ENCODE measurements around the gene CTU2.

The CTU2 gene

DNA sequence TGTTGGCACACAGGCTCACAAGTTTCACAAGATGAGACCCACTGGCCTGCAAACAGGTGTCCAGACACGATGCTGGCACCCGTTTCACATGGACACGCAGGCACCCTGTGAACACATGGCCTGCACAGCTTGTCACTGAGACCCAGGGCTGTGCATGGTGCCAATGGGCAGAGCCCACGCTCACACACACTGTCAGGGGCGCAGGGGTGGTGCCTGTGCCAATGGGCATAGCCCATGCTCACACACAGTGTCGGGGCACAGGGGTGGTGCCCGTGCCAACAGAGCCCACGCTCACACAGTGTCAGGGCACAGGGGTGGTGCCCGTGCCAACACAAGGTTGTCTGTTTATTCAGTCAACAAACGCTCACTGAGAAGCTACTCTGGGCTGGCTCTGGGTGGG lies 29.3 kb downstream of the CTU2 start:
- H3K36me3 ChIP-seq (ENCODE audit: control insufficient read depth in 5 of 5, insufficient read depth in 5 of 5, low read length in 5 of 5), result peaks cover 0 to 93% (median 84%) of the 10 kb centered on the region in 5 donors
- H3K9ac ChIP-seq (ENCODE audit: low read length in 5 of 5), result no peak overlapping the region
- no peak overlapping the region for H3K4me3 ChIP-seq (ENCODE audit: low read depth in 1 of 5, low read length in 5 of 5)
- no peak overlapping the region for H3K27ac ChIP-seq (ENCODE audit: low read depth, low read length)
- no peaks in the 10 kb centered on the region for H3K9me3 ChIP-seq (ENCODE audit: control insufficient read depth in 5 of 5, low read length in 5 of 5)
- H3K4me1 ChIP-seq (ENCODE audit: control insufficient read depth in 5 of 5, insufficient read depth in 5 of 5, low read length in 5 of 5), result peaks cover 0 to 5% (median 2%) of the 10 kb centered on the region in 5 donors
- no peaks in the 10 kb centered on the region for H3K27me3 ChIP-seq (ENCODE audit: control insufficient read depth in 5 of 5, insufficient read depth in 4 of 5, low read length in 5 of 5)

- Histone ChIP-seq H3K27me3 (ENCODE audit: control insufficient read depth in 5 of 5, insufficient read depth in 4 of 5, low read length in 5 of 5) (no peaks in the 10 kb centered on the region), H3K36me3 (ENCODE audit: control insufficient read depth in 5 of 5, insufficient read depth in 5 of 5, low read length in 5 of 5) (peaks cover 0 to 93% (median 84%) of the 10 kb centered on the region in 5 donors), H3K9ac (ENCODE audit: low read length in 5 of 5) (no peak overlapping the region), H3K9me3 (ENCODE audit: control insufficient read depth in 5 of 5, low read length in 5 of 5) (no peaks in the 10 kb centered on the region), H3K4me1 (ENCODE audit: control insufficient read depth in 5 of 5, insufficient read depth in 5 of 5, low read length in 5 of 5) (peaks cover 0 to 5% (median 2%) of the 10 kb centered on the region in 5 donors), H3K4me3 (ENCODE audit: low read depth in 1 of 5, low read length in 5 of 5) (no peak overlapping the region), H3K27ac (ENCODE audit: low read depth, low read length) (no peak overlapping the region)
These were observed 29.8 kb downstream of the CTU2 start for GRCh38 chr16:88736088-88736487.

GRCh38 chr16:88736496-88736895 lies 30.2 kb downstream of the CTU2 start:
- no peak overlapping the region for H3K9ac ChIP-seq (ENCODE audit: low read length in 5 of 5)
- no peak overlapping the region for H3K27ac ChIP-seq (ENCODE audit: low read depth, low read length)
- peaks cover 0 to 93% (median 84%) of the 10 kb centered on the region in 5 donors for H3K36me3 ChIP-seq (ENCODE audit: control insufficient read depth in 5 of 5, insufficient read depth in 5 of 5, low read length in 5 of 5)

GRCh38 chr16:88737298-88738150 lies 31.2 kb downstream of the CTU2 start:
- Histone ChIP-seq H3K4me1 (ENCODE audit: control insufficient read depth in 5 of 5, insufficient read depth in 5 of 5, low read length in 5 of 5) (peaks cover 0 to 5% (median 2%) of the 10 kb centered on the region in 5 donors), H3K27ac (ENCODE audit: low read depth, low read length) (no peak overlapping the region), H3K4me3 (ENCODE audit: low read depth in 1 of 5, low read length in 5 of 5) (no peak overlapping the region), H3K9ac (ENCODE audit: low read length in 5 of 5) (no peak overlapping the region), H3K9me3 (ENCODE audit: control insufficient read depth in 5 of 5, low read length in 5 of 5) (no peaks in the 10 kb centered on the region), H3K36me3 (ENCODE audit: control insufficient read depth in 5 of 5, insufficient read depth in 5 of 5, low read length in 5 of 5) (peaks cover 0 to 94% (median 83%) of the 10 kb centered on the region in 5 donors), H3K27me3 (ENCODE audit: control insufficient read depth in 5 of 5, insufficient read depth in 4 of 5, low read length in 5 of 5) (no peaks in the 10 kb centered on the region)

More at GRCh38 chr16:88736496-88736895, 30.2 kb downstream of the CTU2 start:
- Histone ChIP-seq H3K9me3 (ENCODE audit: control insufficient read depth in 5 of 5, low read length in 5 of 5) (no peaks in the 10 kb centered on the region), H3K27me3 (ENCODE audit: control insufficient read depth in 5 of 5, insufficient read depth in 4 of 5, low read length in 5 of 5) (no peaks in the 10 kb centered on the region), H3K4me3 (ENCODE audit: low read depth in 1 of 5, low read length in 5 of 5) (no peak overlapping the region), H3K4me1 (ENCODE audit: control insufficient read depth in 5 of 5, insufficient read depth in 5 of 5, low read length in 5 of 5) (peaks cover 0 to 5% (median 2%) of the 10 kb centered on the region in 5 donors)

GRCh38 chr16:88738151-88739084 lies 32.1 kb downstream of the CTU2 start:
- Histone ChIP-seq H3K4me3 (ENCODE audit: low read depth in 1 of 5, low read length in 5 of 5) (no peak overlapping the region), H3K36me3 (ENCODE audit: control insufficient read depth in 5 of 5, insufficient read depth in 5 of 5, low read length in 5 of 5) (peaks cover 0 to 93% (median 78%) of the 10 kb centered on the region in 5 donors), H3K27ac (ENCODE audit: low read depth, low read length) (no peak overlapping the region), H3K4me1 (ENCODE audit: control insufficient read depth in 5 of 5, insufficient read depth in 5 of 5, low read length in 5 of 5) (peaks cover 0 to 5% (median 2%) of the 10 kb centered on the region in 5 donors), H3K9me3 (ENCODE audit: control insufficient read depth in 5 of 5, low read length in 5 of 5) (no peaks in the 10 kb centered on the region), H3K27me3 (ENCODE audit: control insufficient read depth in 5 of 5, insufficient read depth in 4 of 5, low read length in 5 of 5) (no peaks in the 10 kb centered on the region), H3K9ac (ENCODE audit: low read length in 5 of 5) (no peak overlapping the region)

DNA sequence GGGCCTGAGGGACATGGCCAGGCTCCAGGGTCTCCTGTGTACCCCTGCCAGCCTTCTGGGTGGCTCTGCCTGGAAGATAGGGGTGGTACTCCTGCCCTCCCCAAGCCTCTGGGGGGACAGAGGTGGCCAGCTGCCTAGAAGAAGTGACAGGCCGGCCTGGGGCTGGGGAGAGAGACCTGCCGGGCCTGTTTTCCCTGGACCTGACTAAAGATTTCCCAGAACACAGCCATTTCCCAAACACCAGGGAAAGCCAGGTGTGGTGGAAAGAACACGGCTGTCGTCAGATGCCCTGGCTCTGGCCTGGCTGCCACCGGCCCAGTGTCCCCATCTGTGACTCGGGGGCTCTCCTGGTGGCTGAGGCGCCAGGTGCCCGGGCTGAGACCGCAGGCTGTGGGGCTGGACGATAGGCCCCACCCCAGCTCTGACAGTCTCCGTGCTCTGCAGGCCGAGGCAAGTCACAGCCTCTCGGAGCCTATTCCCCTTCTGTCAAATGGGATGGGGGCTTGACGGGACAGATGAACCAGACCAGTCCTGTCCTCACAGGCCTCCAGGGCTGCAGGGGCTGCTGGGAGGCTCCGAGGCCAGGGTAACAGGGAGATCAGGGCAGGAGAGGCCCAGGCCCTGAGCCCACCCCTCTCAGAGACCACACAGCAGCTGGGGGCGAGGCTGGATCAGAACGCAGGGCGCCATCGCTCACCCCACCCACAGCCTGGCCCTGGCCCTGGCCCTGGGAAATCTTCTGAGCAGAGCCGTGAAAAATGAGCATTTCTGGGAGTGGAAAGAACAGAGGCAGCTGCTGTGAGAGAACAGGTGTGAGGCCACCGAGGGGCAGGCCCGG lies 33.1 kb downstream of the CTU2 start:
- Histone ChIP-seq H3K4me3 (ENCODE audit: low read depth in 1 of 5, low read length in 5 of 5) (no peak overlapping the region), H3K27ac (ENCODE audit: low read depth, low read length) (no peak overlapping the region), H3K36me3 (ENCODE audit: control insufficient read depth in 5 of 5, insufficient read depth in 5 of 5, low read length in 5 of 5) (peaks cover 0 to 84% (median 68%) of the 10 kb centered on the region in 5 donors), H3K27me3 (ENCODE audit: control insufficient read depth in 5 of 5, insufficient read depth in 4 of 5, low read length in 5 of 5) (no peaks in the 10 kb centered on the region), H3K9me3 (ENCODE audit: control insufficient read depth in 5 of 5, low read length in 5 of 5) (no peaks in the 10 kb centered on the region), H3K9ac (ENCODE audit: low read length in 5 of 5) (no peak overlapping the region), H3K4me1 (ENCODE audit: control insufficient read depth in 5 of 5, insufficient read depth in 5 of 5, low read length in 5 of 5) (peaks cover 2 to 14% (median 12%) of the 10 kb centered on the region in 5 donors)

DNA sequence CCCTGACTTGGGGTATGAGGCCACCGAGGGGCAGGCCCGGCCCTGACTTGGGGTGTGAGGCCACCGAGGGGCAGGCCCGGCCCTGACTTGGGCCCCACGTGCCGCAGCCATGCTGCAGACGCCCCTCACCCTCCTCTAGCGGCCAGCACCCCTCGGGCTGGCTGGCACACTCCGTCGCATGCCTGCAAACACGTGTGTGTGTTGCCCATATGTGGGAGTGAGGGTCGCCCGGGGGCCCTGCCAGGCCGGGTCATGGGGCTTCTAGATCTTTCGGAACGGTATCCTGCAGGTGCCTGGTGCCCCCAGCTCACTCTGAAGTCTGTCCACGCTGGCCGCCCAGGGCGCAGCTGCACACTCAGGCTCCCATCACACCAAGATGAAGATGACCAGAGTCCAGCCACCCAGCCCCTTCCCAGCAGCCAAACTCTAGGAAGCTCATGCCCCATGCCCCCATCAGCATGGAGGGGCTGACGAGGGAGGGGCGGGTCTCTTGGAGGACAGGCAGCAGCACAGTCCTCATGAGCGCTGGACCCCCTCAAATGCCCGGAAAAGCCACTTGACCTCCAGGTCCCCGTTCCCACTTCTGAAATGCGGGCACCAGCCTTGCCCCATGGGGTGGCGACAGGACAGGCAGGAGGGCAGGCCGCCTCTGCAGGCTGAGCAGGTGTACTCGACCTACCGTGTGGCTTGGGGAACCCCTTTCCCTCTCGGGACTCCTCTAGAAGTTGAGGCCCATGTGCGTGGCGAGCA lies 33.8 kb downstream of the CTU2 start:
- no peaks in the 10 kb centered on the region for H3K27me3 ChIP-seq (ENCODE audit: control insufficient read depth in 5 of 5, insufficient read depth in 4 of 5, low read length in 5 of 5)

GRCh38 chr16:88740727-88741055 lies 34.4 kb downstream of the CTU2 start:
- Histone ChIP-seq H3K27ac (ENCODE audit: low read depth, low read length) (no peak overlapping the region), H3K9me3 (ENCODE audit: control insufficient read depth in 5 of 5, low read length in 5 of 5) (no peaks in the 10 kb centered on the region), H3K4me1 (ENCODE audit: control insufficient read depth in 5 of 5, insufficient read depth in 5 of 5, low read length in 5 of 5) (peaks cover 4 to 24% (median 22%) of the 10 kb centered on the region in 5 donors), H3K27me3 (ENCODE audit: control insufficient read depth in 5 of 5, insufficient read depth in 4 of 5, low read length in 5 of 5) (no peaks in the 10 kb centered on the region), H3K36me3 (ENCODE audit: control insufficient read depth in 5 of 5, insufficient read depth in 5 of 5, low read length in 5 of 5) (peaks cover 0 to 70% (median 55%) of the 10 kb centered on the region in 5 donors), H3K9ac (ENCODE audit: low read length in 5 of 5) (no peak overlapping the region), H3K4me3 (ENCODE audit: low read depth in 1 of 5, low read length in 5 of 5) (no peak overlapping the region)

More for the DNA sequence above, 33.8 kb downstream of the CTU2 start:
- Histone ChIP-seq H3K9ac (ENCODE audit: low read length in 5 of 5) (no peak overlapping the region), H3K4me1 (ENCODE audit: control insufficient read depth in 5 of 5, insufficient read depth in 5 of 5, low read length in 5 of 5) (peaks cover 4 to 21% (median 18%) of the 10 kb centered on the region in 5 donors), H3K36me3 (ENCODE audit: control insufficient read depth in 5 of 5, insufficient read depth in 5 of 5, low read length in 5 of 5) (peaks cover 0 to 76% (median 60%) of the 10 kb centered on the region in 5 donors), H3K4me3 (ENCODE audit: low read depth in 1 of 5, low read length in 5 of 5) (no peak overlapping the region), H3K27ac (ENCODE audit: low read depth, low read length) (no peak overlapping the region), H3K9me3 (ENCODE audit: control insufficient read depth in 5 of 5, low read length in 5 of 5) (no peaks in the 10 kb centered on the region)

DNA sequence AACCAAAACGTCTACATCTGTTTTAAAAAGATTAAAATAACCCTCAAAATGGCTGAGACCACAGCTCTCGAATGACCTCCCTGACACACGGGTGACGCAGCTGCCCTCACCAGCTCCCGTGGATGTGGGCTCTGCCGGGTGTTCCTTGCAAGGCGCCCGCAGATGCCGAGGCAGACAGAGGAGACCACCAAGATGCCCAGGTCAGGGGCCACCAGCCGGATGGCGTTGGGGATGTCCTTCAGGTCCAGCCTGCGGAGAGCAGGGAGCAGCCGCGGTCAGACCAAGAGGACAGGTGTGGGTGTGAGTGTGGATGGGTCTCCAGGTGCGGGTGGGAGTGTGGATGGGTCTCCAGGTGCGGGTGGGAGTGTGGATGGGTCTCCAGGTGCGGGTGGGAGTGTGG lies 35.1 kb downstream of the CTU2 start:
- no peaks in the 10 kb centered on the region for H3K9me3 ChIP-seq (ENCODE audit: control insufficient read depth in 5 of 5, low read length in 5 of 5)
- H3K4me3 ChIP-seq (ENCODE audit: low read depth in 1 of 5, low read length in 5 of 5), result no peak overlapping the region
- H3K36me3 ChIP-seq (ENCODE audit: control insufficient read depth in 5 of 5, insufficient read depth in 5 of 5, low read length in 5 of 5), result peaks cover 0 to 64% (median 49%) of the 10 kb centered on the region in 5 donors
- no peak overlapping the region for H3K9ac ChIP-seq (ENCODE audit: low read length in 5 of 5)
- no peak overlapping the region for H3K27ac ChIP-seq (ENCODE audit: low read depth, low read length)
- no peaks in the 10 kb centered on the region for H3K27me3 ChIP-seq (ENCODE audit: control insufficient read depth in 5 of 5, insufficient read depth in 4 of 5, low read length in 5 of 5)
- peaks cover 4 to 30% (median 27%) of the 10 kb centered on the region in 5 donors for H3K4me1 ChIP-seq (ENCODE audit: control insufficient read depth in 5 of 5, insufficient read depth in 5 of 5, low read length in 5 of 5)

All from subcutaneous abdominal adipose tissue (tissue), 5 donors.